ENCODE results near the gene RNF20. TPM values are rescaled to one million over a fixed set of nuclear protein-coding genes. Genes with fewer than 3 reads are reported as not detected.

The RNF20 gene
- total and polyA plus RNA-seq, 2 of the 13 experiments (the other 11 are each of a cell fraction or from before 2014, with no cell fraction given) = 12.7 to 37.6 TPM

DNA sequence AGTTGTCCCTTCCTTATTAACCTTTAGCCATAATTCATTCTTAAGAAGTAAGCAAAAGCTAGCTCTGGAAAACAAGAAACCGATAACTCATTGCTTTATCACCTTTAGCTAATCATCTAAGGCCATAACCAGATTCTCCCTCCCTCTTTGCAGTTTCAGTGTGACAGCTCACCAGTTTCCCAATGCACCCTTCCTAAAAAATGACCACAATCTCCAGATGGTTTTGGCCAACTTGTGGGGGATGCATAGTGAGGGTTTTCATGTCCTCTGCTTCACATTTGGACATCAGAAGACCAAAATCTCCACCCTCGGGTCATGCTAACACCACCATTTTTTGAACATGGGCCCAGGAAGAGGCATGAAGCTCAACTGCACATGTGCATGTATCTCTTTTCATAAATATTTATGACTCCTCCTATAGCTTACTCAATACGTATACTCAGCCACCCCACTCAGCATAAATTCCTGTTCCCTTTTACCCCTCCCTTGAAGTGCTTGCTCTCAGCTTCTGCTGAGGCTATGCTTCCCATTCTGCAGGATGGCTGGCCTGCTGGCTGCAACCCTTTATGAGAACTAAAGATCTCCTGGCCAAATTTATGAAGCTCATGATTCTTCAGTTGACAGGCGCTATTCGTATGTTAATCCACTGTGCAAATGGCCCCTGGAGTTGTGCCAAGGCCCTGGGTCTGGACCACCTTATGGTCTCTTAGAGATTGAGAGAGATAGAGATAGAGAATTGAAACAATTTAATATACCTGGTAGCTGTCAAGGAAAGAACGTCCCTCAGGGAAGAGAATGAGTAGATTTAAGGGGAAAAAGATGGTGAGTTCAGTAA is 46.3 kb downstream of the RNF20 start (continued):
- TF ChIP-seq MAF1 (CRISPR knock-in tag; IDR thresholded peaks at IDR 0.05; ENCODE audit: borderline replicate concordance) (no peak), ZNF615 (CRISPR knock-in tag; IDR thresholded peaks at IDR 0.05; ENCODE audit: borderline replicate concordance) (no peak), NR2F2 (IDR thresholded peaks at IDR 0.05; ENCODE audit: borderline replicate concordance, low read depth) (no peak), ATF7-NPFF (CRISPR knock-in tag; IDR thresholded peaks at IDR 0.05; ENCODE audit: low read depth) (no peak)
- TF ChIP-seq, protein P1, sequence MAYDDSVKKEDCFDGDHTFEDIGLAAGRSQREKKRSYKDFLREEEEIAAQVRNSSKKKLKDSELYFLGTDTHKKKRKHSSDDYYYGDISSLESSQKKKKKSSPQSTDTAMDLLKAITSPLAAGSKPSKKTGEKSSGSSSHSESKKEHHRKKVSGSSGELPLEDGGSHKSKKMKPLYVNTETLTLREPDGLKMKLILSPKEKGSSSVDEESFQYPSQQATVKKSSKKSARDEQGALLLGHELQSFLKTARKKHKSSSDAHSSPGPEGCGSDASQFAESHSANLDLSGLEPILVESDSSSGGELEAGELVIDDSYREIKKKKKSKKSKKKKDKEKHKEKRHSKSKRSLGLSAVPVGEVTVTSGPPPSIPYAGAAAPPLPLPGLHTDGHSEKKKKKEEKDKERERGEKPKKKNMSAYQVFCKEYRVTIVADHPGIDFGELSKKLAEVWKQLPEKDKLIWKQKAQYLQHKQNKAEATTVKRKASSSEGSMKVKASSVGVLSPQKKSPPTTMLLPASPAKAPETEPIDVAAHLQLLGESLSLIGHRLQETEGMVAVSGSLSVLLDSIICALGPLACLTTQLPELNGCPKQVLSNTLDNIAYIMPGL (CRISPR knock-in tag; IDR thresholded peaks at IDR 0.05; ENCODE audit: borderline replicate concordance in 1 of 2, low read depth in 1 of 2) = no peak
- TF ChIP-seq, protein P2, sequence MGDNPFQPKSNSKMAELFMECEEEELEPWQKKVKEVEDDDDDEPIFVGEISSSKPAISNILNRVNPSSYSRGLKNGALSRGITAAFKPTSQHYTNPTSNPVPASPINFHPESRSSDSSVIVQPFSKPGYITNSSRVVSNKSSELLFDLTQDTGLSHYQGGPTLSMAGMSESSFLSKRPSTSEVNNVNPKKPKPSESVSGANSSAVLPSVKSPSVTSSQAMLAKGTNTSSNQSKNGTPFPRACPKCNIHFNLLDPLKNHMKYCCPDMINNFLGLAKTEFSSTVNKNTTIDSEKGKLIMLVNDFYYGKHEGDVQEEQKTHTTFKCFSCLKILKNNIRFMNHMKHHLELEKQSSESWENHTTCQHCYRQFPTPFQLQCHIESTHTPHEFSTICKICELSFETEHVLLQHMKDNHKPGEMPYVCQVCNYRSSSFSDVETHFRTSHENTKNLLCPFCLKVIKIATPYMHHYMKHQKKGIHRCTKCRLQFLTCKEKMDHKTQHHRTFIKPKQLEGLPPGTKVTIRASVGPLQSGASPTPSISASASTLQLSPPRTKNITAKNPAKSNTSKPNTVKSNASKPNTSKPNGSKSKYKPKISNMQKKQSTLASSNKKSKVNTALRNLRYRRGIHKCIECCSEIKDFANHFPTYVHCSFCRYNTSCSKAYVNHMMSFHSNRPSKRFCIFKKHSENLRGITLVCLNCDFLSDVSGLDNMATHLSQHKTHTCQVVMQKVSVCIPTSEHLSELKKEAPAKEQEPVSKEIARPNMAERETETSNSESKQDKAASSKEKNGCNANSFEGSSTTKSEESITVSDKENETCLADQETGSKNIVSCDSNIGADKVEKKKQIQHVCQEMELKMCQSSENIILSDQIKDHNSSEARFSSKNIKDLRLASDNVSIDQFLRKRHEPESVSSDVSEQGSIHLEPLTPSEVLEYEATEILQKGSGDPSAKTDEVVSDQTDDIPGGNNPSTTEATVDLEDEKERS (CRISPR knock-in tag; IDR thresholded peaks at IDR 0.05) = no peak

DNA sequence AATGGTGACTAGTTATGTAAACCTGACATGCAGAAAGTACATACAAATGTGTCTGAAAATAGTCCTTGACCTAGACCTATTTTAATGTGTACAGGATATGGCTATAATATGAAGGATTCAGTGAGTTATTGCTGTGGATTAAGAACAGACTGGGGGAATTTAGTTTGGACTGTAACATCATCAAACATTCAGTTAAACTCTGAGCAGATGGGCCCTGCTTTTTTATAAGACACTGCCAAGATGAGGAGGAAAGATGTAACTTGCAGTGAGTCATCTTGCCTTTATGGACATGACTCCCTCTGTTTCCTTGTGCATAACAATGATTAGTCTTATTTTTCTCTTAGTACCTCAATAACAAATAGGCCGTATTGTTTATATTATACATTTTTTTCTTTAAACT is 48.9 kb downstream of the RNF20 start:
- ATAC-seq = no peak
- Histone ChIP-seq H3K4me1 (ENCODE audit: insufficient read depth, low read length) (no peaks in the 10 kb centered on the region), H2AFZ (ENCODE audit: low read length) (no peak overlapping the region), H3K4me2 (ENCODE audit: low read depth, low read length) (no peak overlapping the region), H3K9ac (ENCODE audit: insufficient read depth, low read depth, low read length) (no peak overlapping the region), H4K20me1 (ENCODE audit: insufficient read depth, low read length) (no peaks in the 10 kb centered on the region), H3K4me3 (replicated peaks in 1 of 3; ENCODE audit: insufficient read depth in 1 of 3, low read depth in 2 of 3, low read length in 3 of 3) (no peak overlapping the region), H3K27me3 (ENCODE audit: control insufficient read depth in 1 of 2, insufficient read depth in 2 of 2, low read length in 2 of 2) (no peaks in the 10 kb centered on the region), H3K9me3 (ENCODE audit: low read length) (no peaks in the 10 kb centered on the region), H3K27ac (ENCODE audit: extremely low read length, insufficient read depth, low read length) (no peak overlapping the region), H3K36me3 (replicated peaks in 1 of 2; ENCODE audit: control insufficient read depth in 1 of 2, insufficient read depth in 2 of 2, low read length in 2 of 2) (no peaks in the 10 kb centered on the region), H3K79me2 (ENCODE audit: insufficient read depth, low read length) (no peaks in the 10 kb centered on the region)
- DNase-seq (ENCODE audit: low spot score) = no peak
- in situ Hi-C loops (cut with HindIII; ENCODE audit: extremely low pct_ligation_motif_present, low pct_unique_long_range_greater_than_20kb) = no loop called here
- intact Hi-C loops (cut with micrococcal nuclease; ENCODE audit: unreplicated experiment) = no loop called here
- CTCF ChIA-PET (ENCODE audit: low intra/inter-chr PET ratio, low total read pairs) = no interaction called here
- POLR2A ChIA-PET = no interaction called here
- 25% methylated on average over 1 of the region's 1 CpG for WGBS (ENCODE audit: low lambda C conversion rate)
- FAIRE-seq = no peak
- TF ChIP-seq ZNF713 (CRISPR knock-in tag; IDR thresholded peaks at IDR 0.05) = no peak
- TF ChIP-seq GATAD1 (CRISPR knock-in tag; IDR thresholded peaks at IDR 0.05) = no peak
- no peak for TF ChIP-seq ZNF367 (CRISPR knock-in tag; IDR thresholded peaks at IDR 0.05; ENCODE audit: borderline replicate concordance)
- TF ChIP-seq MIER2 (CRISPR knock-in tag; IDR thresholded peaks at IDR 0.05) = no peak
- no peak for TF ChIP-seq HDAC1 (CRISPR knock-in tag; IDR thresholded peaks at IDR 0.05)
- TF ChIP-seq ATAD3A (CRISPR knock-in tag; IDR thresholded peaks at IDR 0.05) = no peak
- no TSS peak for BruUV-seq (replicated peaks)

All from HepG2 (cell line).